ENCODE data around the gene SORCS2.

DNA sequence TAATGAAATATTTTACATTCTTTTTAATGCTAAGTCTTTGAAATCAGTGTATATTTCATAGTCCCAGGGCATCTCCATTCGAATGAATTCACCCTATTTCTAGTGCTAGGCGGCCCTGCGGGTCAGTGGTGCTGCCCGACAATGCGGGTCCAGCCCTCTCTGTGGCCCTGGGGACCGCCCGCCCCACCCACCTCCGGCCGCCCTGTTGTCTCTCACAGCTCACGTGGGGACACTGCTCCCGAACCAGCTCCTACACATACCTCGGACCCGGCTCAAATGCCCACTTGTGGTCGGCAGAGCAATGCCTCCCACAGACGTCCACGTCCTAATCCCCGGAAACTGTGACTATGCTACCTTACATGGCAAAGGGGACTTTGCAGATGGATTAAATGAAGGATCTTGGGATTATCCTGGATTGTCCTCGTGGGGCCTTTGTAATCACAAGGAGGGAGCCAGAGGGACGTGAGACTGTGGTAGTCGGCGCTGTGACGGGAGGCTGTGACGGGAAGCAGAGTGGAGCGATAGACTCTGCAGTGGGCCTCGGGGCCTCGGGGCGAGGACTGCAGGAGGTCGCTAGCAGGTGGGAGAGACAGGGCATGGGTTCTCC, 334.7 kb downstream of the SORCS2 start:
- TF ChIP-seq, protein P1, sequence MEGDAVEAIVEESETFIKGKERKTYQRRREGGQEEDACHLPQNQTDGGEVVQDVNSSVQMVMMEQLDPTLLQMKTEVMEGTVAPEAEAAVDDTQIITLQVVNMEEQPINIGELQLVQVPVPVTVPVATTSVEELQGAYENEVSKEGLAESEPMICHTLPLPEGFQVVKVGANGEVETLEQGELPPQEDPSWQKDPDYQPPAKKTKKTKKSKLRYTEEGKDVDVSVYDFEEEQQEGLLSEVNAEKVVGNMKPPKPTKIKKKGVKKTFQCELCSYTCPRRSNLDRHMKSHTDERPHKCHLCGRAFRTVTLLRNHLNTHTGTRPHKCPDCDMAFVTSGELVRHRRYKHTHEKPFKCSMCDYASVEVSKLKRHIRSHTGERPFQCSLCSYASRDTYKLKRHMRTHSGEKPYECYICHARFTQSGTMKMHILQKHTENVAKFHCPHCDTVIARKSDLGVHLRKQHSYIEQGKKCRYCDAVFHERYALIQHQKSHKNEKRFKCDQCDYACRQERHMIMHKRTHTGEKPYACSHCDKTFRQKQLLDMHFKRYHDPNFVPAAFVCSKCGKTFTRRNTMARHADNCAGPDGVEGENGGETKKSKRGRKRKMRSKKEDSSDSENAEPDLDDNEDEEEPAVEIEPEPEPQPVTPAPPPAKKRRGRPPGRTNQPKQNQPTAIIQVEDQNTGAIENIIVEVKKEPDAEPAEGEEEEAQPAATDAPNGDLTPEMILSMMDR (conservative IDR thresholded peaks at IDR 0.05; ENCODE audit: low read length) = no peak
- TF ChIP-seq EZH2phosphoT487 (IDR thresholded peaks at IDR 0.05; ENCODE audit: borderline replicate concordance, low read depth, low read length) = no peak

All from OCI-LY7 (cell line).